Heart left ventricle (tissue), 16 donors: ENCODE measurements around the gene SRRT. TPM values are rescaled to one million over a fixed set of nuclear protein-coding genes. Genes with fewer than 3 reads are reported as not detected.

ENCODE experiments used
- ATAC-seq, 4 donors: fragments of 200-7000 bp; cut with Tn5 transposase; one replicate each; pipeline ENCODE4 v1.9.1; 2020 to 2022; ENCODE audit warnings: moderate library complexity in 4 of 4, mild to moderate bottlenecking in 3 of 4, moderate number of reproducible peaks in 1 of 4
- DNase-seq, 5 donors: peaks; one replicate each; pipeline ENCODE4 v3.0.0-alpha.2; 2020
- H3K27ac ChIP-seq, 12 donors: fragments of 200-600 bp; sonication (generic) in 4 of 12; one replicate each; pipeline versions ENCODE4 v1.5.0 to v1.8.0; 2016 to 2022; ENCODE audit warnings: mild to moderate bottlenecking in 2 of 12
- H3K27me3 ChIP-seq, 9 donors: fragments of 200-600 bp; sonication (generic) in 2 of 9; one replicate each; pipeline versions ENCODE4 v1.5.1 to v1.8.0; 2016 to 2022; ENCODE audit warnings: mild to moderate bottlenecking in 3 of 9
- H3K36me3 ChIP-seq, 9 donors: fragments of 200-600 bp; sonication (generic) in 2 of 9; one replicate each; pipeline versions ENCODE4 v1.5.0 to v1.8.0; 2018 to 2022; ENCODE audit warnings: mild to moderate bottlenecking in 2 of 9
- H3K4me1 ChIP-seq, 12 donors: fragments of 200-600 bp; sonication (generic) in 4 of 12; one replicate each; pipeline versions ENCODE4 v1.5.0 to v1.8.0; 2016 to 2022; ENCODE audit warnings: mild to moderate bottlenecking in 3 of 12
- H3K4me3 ChIP-seq, 12 donors: fragments of 200-600 bp; sonication (generic) in 4 of 12; one replicate each; pipeline versions ENCODE4 v1.5.0 to v1.8.0; 2017 to 2022; ENCODE audit warnings: mild to moderate bottlenecking in 9 of 12, moderate library complexity in 4 of 12
- H3K9me3 ChIP-seq, 12 donors: fragments of 200-600 bp; sonication (generic) in 4 of 12; one replicate each; pipeline versions ENCODE4 v1.5.0 to v1.8.0; 2016 to 2022; ENCODE audit warnings: mild to moderate bottlenecking in 1 of 12
- CTCF ChIP-seq, 12 donors: fragments of 200-600 bp; sonication (generic) in 4 of 12; IDR thresholded peaks; one replicate each; pipeline versions ENCODE4 v1.5.0 to v1.8.0; 2018 to 2022; ENCODE audit warnings: antibody characterized with exemption in 12 of 12, mild to moderate bottlenecking in 5 of 12
- POLR2A ChIP-seq, 2 donors: fragments of 450-650 bp; IDR thresholded peaks; one replicate each; pipeline ENCODE4 v1.6.1; 2017; ENCODE audit warnings: antibody characterized with exemption in 2 of 2, mild to moderate bottlenecking in 2 of 2, moderate library complexity in 2 of 2
- WGBS, 4 donors: extraction: QIAGEN DNeasy Blood & Tissue Kit in 2 of 4; methylation state at CpG; one replicate each; pipeline versions ENCODE4 v1.1.5 to v1.1.7; 2013 to 2018; 5-methylcytosine and 5-hydroxymethylcytosine counted together
- intact Hi-C, 10 donors: fragments of 100-400 bp; cut with DNase I; formaldehyde crosslinking; loops; one replicate each; pipeline versions ENCODE4 v1.11.1 to v1.14.2; 2022
- polyA plus RNA-seq, 2 donors: library from polyadenylated mRNA; stranded (reverse); fragments of 200-250 nt; gene quantifications; one replicate each; pipeline ENCODE4 v1.2.3, GENCODE V29; 2013
- total RNA-seq, 9 donors: library from RNA; depleted of rRNA in 2 of 9; stranded (reverse); fragments of >200 nt in 2 of 9; fragmentation: NEBNext Ultra II Directional in 3 of 9; extraction: Animal tissue kit (Norgen Biotek cat#: 25700) in 3 of 9; gene quantifications; one replicate each; pipeline versions ENCODE4 v1.1.0 to v1.2.4, GENCODE V29; 2016 to 2023
- donor health status: ischemic (EF 13 %, LVEDD 7.1; RV severe dilation, severe dysfunction).
- donor health status: healthy with polysubstance abuse.
- donor health status: DM: no; HTN: yes; CAD: no.
- donor health status: DM: no; HTN: no; CAD: no.
- donor health status: ischemic (EF 25% LVEDD 6.9; RV normal size, moderate dysfunction).
- donor health status: ischemic (EF 25% LVEDD 5.7; RV mildly dilated, moderate dysfunction).
- donor health status: healthy.
- donor health status: DM: yes; HTN: yes; CAD: no.
- donor health status: ischemic (EF 35%, LVEDD 5.7; RV mildly dilated, moderate dysfunction).
- donor health status: nonischemic (EF 11% LVEDD 7.7; RV severe dilation, severe dysfunction).
- donor health status: DM: yes; HTN: yes; CAD: no.
- donor health status: PGD.
- donor health status: ischemic (EF 29% LVEDD 5.4; RV normal size, mild dysfunction).
- donor health status: nonischemic (EF 23%, LVEDD 6.1; RV moderate dilation, normal function).

The SRRT gene
- total and polyA plus RNA-seq, 11 donors, result 31.0 to 62.2 (median 49.5) TPM

- ATAC-seq (no peak), DNase-seq (no peak)
- Histone ChIP-seq H3K9me3 (no peaks in the 10 kb centered on the region), H3K4me1 (peaks cover 0 to 45% (median 13%) of the 10 kb centered on the region in 12 donors), H3K36me3 (peaks cover 5 to 99% (median 86%) of the 10 kb centered on the region in 9 donors), H3K27ac (no peak overlapping the region), H3K4me3 (no peak overlapping the region), H3K27me3 (no peaks in the 10 kb centered on the region)
- intact Hi-C loops, result loop anchor here in 1 of 10 donors (10.0 kb wide), 1 partner anchor 362 kb away; the partner anchor contains the start of gene FIS1
- 89 to 92% (median 92%) methylated on average over 24 of the region's 24 CpGs for WGBS, 4 donors
- no peak for TF ChIP-seq CTCF (IDR thresholded peaks at IDR 0.05)
- no peak for TF ChIP-seq POLR2A (IDR thresholded peaks at IDR 0.05)
Observed at GRCh38 chr7:100882785-100883526, 8.1 kb downstream of the SRRT start.

GRCh38 chr7:100884736-100885439 lies 10.0 kb downstream of the SRRT start:
- no peak for DNase-seq
- Histone ChIP-seq H3K27me3 (no peaks in the 10 kb centered on the region), H3K4me1 (peaks cover 0 to 41% (median 21%) of the 10 kb centered on the region in 12 donors), H3K4me3 (peak overlapping the region in 1 of 12 donors; percentile 5), H3K27ac (no peak overlapping the region), H3K9me3 (no peaks in the 10 kb centered on the region), H3K36me3 (peaks cover 5 to 90% (median 82%) of the 10 kb centered on the region in 9 donors)
- no peak for ATAC-seq
- 86 to 87% (median 86%) methylated on average over 29 of the region's 29 CpGs for WGBS, 4 donors
- TF ChIP-seq CTCF (IDR thresholded peaks at IDR 0.05), result no peak
- TF ChIP-seq POLR2A (IDR thresholded peaks at IDR 0.05), result no peak
- intact Hi-C loops, result loop anchor here in 1 of 10 donors (10.0 kb wide), 1 partner anchor 360 kb away; the partner anchor contains the start of gene FIS1

- ATAC-seq (no peak), DNase-seq (no peak)
- peaks cover 0 to under 1% (median 0%) of the 10 kb centered on the region in 9 donors for H3K27me3 ChIP-seq
- no peaks in the 10 kb centered on the region for H3K9me3 ChIP-seq
- peak overlapping the region in 1 of 12 donors; percentile 5 for H3K4me3 ChIP-seq
- H3K36me3 ChIP-seq, result peaks cover 5 to 83% (median 80%) of the 10 kb centered on the region in 9 donors
- H3K4me1 ChIP-seq, result peaks cover 0 to 44% (median 21%) of the 10 kb centered on the region in 12 donors
- intact Hi-C loops, result loop anchor here in 1 of 10 donors (10.0 kb wide), 1 partner anchor 359 kb away; the partner anchor contains the start of gene FIS1
- TF ChIP-seq CTCF (IDR thresholded peaks at IDR 0.05), result no peak
- TF ChIP-seq POLR2A (IDR thresholded peaks at IDR 0.05), result no peak
- WGBS, 4 donors, result 83 to 87% (median 86%) methylated on average over 22 of the region's 22 CpGs
- H3K27ac ChIP-seq, result no peak overlapping the region
Observed at GRCh38 chr7:100885440-100886141, 10.7 kb downstream of the SRRT start.
